OCI-M1 (cell line): Measurements from ENCODE around the gene TBC1D3B.
"Not testable (repeated sequence)": the region's sequence is repeated elsewhere in the genome, so short reads cannot be mapped to it uniquely, and the experiment has no call there.

ENCODE experiments used
- DNase-seq: peaks from one replicate; lab custom pipeline; 2025; lab: John Stamatoyannopoulos, UW

The TBC1D3B gene

DNA sequence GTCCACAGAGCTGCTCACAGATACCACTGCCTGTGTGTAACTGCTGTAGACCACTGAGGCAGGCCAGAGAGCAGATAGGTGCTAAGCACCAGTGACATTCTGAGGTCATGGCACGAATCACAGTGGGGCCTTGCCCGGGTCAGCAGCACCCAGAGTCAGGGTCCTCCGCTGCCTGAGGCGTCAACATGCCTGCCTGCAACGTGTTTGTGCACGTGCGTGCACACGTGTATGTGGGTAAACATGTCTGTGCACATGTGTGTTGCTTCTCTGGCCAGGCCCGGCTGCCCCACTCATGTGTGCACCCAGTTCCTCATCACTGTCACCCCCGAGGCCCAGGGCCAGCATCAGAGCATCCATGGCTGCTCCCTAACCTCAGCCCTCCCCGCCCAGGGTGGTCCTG lies at the start of gene TBC1D3B:
TSS of gene TBC1D3B (minus strand) at position 101 of the 400 bp plus-strand sequence. CDS start 1,586 bp downstream, outside the sequence.
- DNase-seq: not testable (repeated sequence)

DNA sequence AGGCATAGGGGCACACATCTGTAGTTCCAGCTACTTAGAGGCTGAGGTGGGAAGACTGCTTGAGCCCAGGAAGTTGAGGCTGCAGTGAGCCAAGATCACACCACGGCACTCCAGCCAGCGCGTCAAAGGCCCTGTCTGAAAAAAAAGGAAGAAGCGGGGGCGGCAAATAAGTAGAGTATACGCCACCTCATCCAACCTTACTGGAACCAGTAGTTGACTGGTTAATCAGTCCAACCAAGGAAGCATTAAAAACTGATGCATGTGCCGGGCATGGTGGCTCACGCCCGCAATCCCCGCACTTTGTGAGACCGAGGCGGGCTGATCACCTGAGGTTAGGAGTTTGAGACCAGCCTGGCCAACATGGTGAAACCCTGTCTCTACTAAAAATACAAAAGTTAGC lies 46.5 kb upstream of the TBC1D3B start:
- DNase-seq: not testable (repeated sequence)

DNA sequence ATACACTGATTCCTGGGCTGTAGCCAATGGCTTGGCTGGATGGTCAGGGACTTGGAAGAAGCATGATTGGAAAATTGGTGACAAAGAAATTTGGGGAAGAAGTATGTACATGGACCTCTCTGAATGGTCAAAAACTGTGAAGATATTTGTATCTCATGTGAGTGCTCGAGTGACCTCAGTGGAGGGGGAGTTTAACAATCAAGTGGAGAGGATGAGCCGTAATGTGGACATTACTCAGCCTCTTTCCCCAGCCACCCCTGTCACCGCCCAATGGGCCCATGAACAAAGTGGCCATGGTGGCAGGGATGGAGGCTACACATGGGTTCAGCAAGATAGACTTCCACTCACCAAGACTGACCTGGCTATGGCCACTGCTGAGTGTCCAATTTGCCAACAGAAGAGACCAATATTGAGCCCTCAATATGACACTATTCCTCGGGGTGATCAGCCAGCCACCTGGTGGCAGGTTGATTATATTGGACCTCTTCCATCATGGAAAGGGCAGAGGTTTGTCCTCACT lies 45.2 kb upstream of the TBC1D3B start:
- not testable (repeated sequence) for DNase-seq

DNA sequence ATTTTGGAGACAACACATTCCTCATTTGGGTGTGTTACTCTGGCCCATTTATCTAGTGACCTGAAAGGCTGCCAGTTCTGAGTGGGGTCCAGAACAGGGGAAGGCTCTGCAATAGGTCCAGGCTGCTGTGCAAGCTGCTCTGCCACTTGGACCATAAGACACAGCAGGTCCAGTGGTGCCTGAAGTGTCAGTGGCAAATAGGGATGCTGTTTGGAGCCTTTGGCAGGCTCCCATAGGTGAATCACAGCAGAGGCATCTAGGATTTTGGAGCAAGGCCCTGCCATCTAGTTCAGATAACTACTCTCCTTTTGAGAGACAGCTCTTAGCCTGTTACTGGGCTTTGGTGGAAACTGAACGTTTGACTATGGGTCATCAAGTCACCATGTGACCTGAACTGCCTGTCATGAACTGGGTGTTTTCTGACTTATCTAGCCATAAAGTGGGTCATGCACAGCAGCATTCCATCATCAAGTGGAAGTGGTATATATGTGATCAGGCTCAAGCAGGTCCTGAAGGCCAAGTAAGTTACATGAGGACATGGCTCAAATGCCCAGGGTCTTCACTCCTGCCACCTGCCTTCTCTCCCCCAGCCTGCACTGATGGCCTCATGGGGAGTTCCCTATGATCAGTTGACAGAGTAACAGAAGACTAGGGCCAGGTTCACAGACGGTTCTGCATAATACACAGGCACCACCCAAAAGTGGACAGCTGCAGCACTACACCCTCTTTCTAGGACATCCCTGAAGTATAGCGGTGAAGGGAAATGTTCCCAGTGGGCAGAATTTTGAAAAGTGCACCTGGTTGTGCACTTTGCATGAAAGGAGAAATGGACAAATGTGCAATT lies 44.5 kb upstream of the TBC1D3B start:
- DNase-seq: not testable (repeated sequence)

DNA sequence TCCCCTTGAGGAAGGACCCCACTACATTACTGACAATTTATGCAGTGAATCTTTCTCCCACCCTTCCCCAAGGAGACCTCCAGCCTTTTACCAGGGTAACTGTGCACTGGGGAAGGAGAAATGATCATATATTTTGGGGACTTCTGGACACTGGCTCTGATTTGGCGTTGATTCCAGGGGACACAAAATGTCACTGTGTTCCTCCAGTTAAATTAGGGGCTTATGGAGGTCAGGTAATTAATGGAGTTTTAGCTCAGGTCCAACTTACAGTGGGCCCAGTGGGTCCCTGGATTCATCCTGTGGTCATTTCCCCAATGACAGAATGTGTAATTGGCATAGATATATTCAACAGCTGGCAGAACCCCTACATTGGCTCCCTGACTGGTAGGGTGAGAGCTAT lies 43.1 kb upstream of the TBC1D3B start:
- not testable (repeated sequence) for DNase-seq

DNA sequence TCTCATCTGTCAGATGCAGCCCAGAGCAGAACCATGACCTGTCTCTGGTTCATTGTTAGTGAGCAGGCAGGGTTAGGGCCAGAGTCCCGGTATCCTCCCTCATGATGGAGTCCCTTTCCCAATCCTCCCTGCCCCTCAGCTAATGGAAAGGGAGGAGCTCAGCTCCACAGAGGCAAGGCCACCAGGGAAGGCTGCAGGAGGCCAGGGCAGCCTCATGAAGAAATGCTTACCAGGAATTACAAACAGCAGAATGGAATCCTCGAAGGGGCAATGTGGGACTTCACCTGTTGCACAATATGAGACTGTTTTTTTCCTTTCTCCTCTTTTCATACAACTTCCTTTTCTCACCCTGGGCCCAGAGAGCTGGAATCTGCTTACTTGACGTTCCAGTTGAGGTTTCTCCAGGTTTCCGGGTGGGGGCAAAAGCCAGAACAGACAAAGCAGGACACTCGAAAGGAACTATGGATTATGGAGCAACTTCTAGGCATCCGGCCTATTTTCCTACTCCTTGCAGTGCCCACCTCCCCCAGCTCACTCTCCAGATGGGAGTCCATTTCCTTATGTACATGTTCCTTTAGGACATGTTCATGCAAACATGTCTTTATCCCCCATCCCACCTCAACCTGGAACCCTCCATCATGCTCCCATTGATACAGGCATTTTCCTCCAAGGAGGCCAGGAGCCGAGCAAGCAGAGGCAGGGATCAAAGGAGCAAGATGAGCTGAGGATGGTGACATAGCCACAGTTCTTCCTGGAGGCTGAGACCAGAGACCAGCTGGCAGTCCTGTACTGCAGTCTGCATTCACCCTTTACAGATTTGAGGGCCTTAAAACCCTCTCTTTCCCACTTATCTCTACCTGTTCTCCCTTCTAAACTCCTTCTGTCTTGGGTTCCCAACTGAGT lies 39.2 kb upstream of the TBC1D3B start:
- DNase-seq: not testable (repeated sequence)

DNA sequence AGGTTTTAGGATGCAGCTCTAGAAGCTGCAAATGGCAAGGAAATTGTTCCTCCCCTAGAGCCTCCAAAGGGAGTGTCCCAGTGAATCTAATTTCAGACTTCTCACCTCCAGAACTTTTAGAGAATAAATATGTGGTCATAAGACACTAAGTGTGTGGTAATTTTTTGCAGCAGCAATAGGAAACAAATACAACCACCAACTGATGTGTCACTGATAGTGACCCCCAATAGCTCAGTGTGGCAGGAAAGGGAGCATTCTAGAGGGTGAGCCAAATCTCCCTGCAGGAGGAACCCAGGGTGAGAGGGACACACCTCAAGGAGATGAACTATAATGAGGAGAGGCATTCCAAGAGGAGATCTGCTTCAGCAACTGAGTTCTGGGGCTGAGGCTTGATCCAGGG lies 38.5 kb upstream of the TBC1D3B start:
- DNase-seq: no peak

DNA sequence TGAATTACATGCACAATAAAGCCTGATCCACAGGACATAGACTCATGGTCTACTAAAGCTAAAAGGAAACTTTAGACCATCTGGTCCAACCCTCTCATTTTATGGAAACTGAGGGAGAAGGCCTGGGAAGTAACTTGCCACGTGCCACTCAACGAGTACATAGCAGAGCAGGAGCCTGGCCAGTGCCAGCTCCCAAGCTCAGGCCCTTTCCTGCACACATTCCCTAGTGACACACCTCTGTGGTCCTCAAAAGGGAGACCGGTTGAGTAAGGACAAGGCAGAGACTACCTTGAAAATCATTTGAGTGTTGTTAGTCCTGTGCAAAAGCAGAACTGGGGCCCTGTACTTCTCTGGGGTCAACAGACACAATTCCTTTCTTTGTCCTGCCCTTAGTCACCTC lies 37.3 kb upstream of the TBC1D3B start:
- no peak for DNase-seq

DNA sequence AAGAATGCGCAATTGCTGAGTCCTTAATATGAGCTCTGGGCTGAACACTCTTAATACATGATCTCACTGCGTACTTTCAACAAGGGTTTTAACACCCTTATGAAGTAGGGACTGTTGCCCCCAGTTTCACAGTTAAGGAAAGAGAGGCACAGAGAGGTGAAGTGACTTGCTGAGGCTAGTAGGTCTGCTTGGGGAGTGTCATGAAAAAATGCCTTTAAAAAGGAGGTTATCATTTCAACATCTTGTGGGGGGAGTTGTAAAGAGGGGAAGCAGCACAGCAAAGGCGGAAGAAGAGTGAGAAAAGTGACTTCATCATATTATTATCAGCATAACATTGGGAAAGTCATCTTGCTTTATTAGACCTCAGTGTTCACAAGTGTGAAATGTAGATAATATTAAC lies 36.5 kb upstream of the TBC1D3B start:
- DNase-seq: no peak

DNA sequence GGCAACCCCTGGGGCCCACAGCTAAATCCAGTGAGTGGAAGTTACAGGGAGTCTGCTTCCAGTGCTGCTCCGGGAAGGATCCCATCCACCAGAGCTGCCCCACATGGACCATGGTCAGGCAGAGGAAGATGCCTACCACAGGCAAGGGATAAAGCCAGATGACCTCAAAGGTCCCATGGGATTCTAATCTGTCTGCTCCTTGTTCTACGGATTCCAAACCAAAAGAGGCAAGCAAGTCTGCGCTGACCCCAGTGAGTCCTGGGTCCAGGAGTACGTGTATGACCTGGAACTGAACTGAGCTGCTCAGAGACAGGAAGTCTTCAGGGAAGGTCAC lies 35.8 kb upstream of the TBC1D3B start:
- DNase-seq: no peak

DNA sequence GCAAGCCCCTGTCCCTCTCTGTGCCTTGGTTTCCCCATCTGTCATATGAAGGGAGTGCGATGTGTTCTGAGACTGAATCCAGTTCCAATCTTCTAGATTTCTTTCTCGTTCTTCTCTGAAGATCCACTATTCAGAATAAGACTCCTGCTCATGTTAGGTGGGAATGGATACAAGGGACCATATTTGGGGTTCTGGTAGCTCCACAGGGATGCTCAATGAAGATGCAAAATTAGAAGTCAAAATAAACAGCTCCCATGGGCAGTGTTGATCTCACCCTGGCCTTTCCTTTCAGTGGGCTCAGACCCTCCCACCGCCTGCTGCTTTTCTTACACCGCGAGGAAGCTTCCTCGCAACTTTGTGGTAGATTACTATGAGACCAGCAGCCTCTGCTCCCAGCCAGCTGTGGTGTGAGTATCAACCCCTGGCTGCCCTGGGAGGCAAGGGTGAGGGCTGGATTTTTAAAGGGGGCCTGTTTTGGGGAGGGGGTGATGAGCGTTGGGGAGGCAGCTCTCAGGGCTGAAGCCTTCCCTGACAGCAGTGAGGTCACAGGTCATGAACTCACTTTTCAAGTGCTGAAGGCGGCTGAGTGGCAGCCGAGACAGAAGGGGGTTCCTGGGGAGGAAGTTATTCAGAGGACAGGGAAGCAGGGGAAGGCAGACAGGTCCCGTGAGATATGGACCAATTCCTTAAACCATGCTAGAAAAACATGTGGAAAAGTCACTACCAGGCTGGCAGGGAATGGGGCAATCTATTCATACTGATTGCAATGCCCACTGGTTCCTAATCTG lies 35.2 kb upstream of the TBC1D3B start:
- not testable (repeated sequence) for DNase-seq

DNA sequence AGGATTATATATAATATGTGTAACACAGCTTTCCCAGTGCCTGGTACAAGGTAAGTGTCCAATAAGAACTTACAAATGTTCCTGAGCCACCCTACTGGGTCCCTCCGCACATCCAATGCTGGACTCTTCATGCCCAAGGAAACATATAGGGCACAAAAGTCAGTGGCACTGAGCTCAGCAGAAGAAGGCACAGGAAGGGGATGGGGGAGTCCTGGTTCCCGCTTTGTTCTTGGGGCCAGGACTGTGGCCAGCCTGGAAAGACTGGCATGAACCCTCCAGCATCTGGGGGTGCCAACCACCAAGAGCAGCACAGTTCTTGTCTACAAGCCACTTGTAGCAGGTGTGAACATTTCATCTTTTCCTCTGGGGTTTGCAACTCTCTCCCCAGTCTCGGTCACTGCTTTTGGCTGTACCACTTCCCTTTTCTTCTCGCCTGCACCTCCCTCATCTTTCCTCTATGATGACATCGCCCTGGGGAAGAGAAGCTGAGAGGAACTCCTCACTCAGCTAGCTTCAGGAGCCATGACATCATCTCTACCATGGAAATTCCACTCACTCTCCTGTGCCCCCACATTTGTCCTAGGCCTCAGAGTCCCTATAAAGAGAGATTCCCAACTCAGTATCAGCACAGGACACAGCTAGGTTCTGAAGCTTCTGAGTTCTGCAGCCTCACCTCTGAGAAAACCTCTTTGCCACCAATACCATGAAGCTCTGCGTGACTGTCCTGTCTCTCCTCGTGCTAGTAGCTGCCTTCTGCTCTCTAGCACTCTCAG lies 34.2 kb upstream of the TBC1D3B start, which contains the start of gene CCL4L2:
TSS of gene CCL4L2 (plus strand) at position 625 of the 773 bp plus-strand sequence.
- DNase-seq: peak; percentile 33

DNA sequence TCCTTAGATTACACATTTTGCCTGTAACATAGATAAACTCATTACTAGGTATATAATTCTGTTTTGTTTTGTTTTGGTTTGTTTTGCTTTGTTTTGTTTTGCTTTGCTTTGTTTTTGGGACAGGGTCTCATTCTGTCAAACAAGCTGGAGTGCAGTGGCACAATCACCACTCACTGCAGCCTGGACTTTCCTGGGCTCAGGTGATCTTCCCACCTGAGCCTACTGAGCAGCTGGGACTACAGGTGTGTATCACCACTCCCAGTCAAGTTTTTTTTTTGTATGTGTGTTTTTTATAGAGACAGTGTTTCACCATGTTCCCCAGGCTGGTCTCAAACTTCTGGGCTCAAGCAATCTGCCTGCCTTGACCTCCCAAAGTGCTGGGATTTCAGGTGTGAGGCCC lies 33.1 kb upstream of the TBC1D3B start:
- no peak for DNase-seq

DNA sequence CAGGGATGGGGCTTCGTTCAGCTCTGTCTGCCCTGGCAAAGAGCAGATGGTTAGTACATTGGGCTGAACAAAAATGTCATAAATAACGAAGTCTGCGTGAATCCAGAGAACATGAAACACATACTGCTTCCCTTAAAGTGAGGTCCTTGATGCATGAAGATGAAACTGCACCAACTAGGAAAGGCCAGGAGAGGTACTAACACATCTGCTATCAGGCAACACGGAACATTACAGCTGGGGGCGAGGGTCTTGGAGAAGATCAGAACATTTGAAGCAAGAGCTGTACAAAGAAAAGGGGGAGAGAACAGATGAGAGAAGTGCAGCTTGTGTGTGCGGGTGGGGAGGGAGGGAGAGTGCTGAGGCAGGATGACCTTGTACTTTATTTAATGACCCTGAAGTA lies 30.9 kb upstream of the TBC1D3B start:
- not testable (repeated sequence) for DNase-seq

DNA sequence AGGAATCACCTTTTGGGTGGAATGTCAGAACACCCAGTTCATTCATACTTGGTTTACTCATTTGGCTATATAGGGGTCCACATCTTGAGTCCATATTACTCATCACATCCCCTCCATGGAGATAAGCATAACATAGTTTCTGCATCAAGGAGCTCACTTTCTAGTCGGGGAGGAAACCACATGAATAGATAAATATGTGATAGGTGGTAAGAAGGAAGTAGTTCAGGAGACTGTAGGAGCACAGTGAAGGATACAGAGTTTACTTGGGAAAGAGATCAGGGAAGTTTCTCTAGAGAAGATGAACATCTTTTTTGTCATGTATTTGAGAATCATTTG lies 30.0 kb upstream of the TBC1D3B start:
- not testable (repeated sequence) for DNase-seq

DNA sequence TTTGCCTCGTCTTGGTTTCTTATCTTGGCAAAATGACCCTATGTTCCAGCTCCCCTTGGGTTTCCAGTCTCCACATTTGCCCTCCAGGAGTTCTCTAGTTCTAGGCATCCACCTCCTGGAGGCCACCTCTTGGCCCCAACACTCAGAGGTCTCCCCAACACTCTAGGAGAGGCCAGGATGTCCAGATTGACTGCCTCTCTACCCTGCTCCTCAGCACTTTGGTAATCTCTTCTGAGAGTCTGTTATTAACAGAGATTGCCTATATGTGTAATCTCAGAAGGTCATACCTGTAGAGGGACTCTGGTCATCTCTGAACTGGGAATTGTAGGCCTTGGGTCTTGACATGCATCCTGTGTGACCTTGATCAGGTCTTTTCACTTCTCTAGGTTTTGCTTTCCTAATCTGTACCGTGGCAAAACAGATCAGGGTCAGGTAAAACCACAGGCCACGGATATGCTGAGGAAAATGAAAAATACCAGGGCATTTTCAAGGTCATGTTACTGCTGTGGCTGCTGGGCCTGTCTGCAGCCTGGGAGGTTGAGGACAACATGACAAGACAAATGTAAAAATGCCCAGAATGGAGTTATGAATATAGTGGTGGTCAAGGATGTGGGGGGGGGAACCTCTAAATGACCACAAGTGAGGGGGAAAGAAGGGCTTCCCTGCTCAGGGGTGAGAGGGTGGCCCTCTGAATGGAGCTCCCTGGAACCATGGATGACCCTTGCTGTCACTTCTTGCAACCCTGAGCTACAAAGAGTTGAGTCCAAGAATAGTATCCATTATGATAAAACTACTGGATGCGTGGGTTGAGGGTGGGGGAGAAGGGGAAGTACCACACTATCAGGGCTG lies 29.4 kb upstream of the TBC1D3B start:
- DNase-seq: no peak

DNA sequence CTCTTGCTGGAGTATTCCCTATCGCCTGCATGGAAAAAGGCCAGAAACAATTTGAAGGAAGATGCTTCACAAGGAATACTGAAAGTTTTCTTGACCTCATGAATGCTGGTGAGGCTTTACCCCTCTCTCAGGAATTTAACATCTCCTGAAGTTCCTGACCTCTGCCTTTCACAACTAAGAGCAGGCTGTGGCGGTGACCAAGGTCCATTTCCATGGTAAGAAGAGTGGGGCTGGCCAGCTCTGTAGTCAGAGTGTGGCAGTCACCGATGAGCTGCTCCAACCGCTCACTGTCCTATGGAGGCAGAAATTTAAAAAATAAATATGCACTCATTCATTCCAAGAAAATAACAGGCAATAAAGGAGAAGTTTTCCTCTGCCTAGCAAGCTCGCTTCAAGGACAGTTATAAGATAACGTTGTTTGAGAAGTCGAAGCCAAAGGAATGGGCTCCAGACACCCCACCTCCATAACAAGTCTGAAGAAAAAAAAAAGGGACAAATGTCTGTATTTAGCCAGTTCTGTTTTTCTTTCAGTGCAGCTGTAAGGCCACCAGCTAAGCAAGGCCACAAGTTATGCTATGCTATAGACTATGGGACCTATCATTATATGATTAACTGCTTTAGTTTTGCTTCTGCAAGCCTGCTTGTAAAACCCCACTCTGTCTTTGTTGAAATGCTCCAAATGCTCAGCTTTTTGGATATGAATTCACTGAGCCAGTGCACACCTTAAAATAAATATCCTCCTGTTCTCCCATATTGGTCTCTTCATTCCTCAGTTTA lies 28.5 kb upstream of the TBC1D3B start:
- no peak for DNase-seq

DNA sequence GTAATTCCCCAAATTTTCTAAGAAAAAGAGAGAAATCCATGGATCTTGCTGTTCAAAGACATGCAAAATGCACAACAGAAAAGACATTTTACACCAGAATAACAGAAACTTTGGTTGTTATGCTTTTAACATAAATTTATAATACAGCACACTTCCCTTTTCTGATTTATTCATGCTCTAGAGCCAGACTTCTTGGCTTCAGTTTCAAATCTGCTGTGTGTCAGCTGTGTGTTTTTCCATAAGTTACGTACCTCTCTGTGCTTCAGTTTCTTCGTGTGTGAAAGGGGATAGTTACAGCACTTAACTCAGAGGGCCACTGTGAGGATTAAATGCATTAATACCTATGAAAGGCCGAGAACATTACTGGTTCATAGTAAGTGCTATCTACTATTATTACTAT lies 26.9 kb upstream of the TBC1D3B start:
- DNase-seq: no peak

DNA sequence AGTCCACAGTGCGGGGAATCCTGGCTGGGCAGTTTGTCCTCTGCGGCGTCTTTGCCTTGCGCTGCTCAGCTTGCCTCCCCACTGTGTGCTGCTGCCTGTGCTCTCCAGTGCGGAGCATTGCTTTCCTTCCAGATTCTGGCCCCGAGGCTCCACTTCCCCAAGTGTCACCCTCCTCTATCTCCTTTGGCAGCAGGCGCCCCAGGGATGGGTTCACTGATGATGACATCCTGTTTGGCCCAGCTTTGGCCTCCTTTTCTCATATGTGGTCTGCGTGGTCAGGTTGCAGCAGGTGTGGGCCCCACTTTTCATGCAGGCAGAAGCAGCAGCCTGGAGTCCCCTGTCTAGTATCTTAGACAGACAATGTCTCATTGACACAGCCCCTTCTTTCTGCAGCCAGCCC lies 25.1 kb upstream of the TBC1D3B start:
- DNase-seq: not testable (repeated sequence)
